Fibroblast of pulmonary artery (primary cell): ENCODE results near the gene ZNF574.
A peak's percentile ranks its signal among the peaks of the same experiment; 100 is the strongest.
"Not testable (repeated sequence)": the region's sequence is repeated elsewhere in the genome, so short reads cannot be mapped to it uniquely, and the experiment has no call there.

Experiments
- DNase-seq: peaks from one replicate; pipeline ENCODE4 v3.0.0-alpha.2; 2010; ENCODE audit warnings: low read depth
- H3K4me3 ChIP-seq: replicated peaks from 2 replicates; pipeline ENCODE4 v1.5.1; 2011; ENCODE audit warnings: low read depth, mild to moderate bottlenecking, control low read depth, low read length, moderate library complexity
- CTCF ChIP-seq: IDR thresholded peaks from 2 replicates; pipeline ENCODE4 v1.5.1; 2011; ENCODE audit warnings: mild to moderate bottlenecking, control low read depth, low read length, inconsistent platforms; ENCODE audit errors: missing control alignments

Gene ZNF574

GRCh38 chr19:42075616-42076379, at the start of gene ZNF574:
TSS of gene ZNF574 (plus strand) at chr19:42076166. CDS start at chr19:42078607, 2,441 bp downstream.
- TF ChIP-seq CTCF: no peak
- peak; percentile 99 for DNase-seq
- peak within 1 kb of the TSS; percentile 81 for H3K4me3 ChIP-seq

- no peak overlapping the region for H3K4me3 ChIP-seq
- no peak for DNase-seq
- peak; percentile 47 for TF ChIP-seq CTCF
Measured at GRCh38 chr19:42028304-42029216, 47.4 kb upstream of the ZNF574 start.

GRCh38 chr19:42030645-42031440, 45.1 kb upstream of the ZNF574 start:
- H3K4me3 ChIP-seq: no peak overlapping the region
- TF ChIP-seq CTCF: no peak
- no peak for DNase-seq

GRCh38 chr19:42032431-42032830, 43.5 kb upstream of the ZNF574 start:
- no peak overlapping the region for H3K4me3 ChIP-seq
- TF ChIP-seq CTCF: no peak
- DNase-seq: no peak

GRCh38 chr19:42033413-42033812, 42.6 kb upstream of the ZNF574 start:
- no peak overlapping the region for H3K4me3 ChIP-seq
- TF ChIP-seq CTCF: no peak
- no peak for DNase-seq

GRCh38 chr19:42034640-42035391, 41.1 kb upstream of the ZNF574 start:
- peak; percentile 88 for TF ChIP-seq CTCF
- DNase-seq: peak; percentile 70
- not testable (repeated sequence) for H3K4me3 ChIP-seq
